Parathyroid adenoma (tissue), 2 donors: ENCODE data around the gene ZNF792.
"Not testable (repeated sequence)": the region's sequence is repeated elsewhere in the genome, so short reads cannot be mapped to it uniquely, and the experiment has no call there.

ENCODE experiments used
- H2AFZ ChIP-seq: fragments of 300-600 bp; sonication (generic); one replicate; pipeline ENCODE4 v1.7.0; 2017; ENCODE audit warnings: antibody characterized with exemption, mild to moderate bottlenecking
- H3K27ac ChIP-seq: fragments of 300-600 bp; sonication (generic); one replicate; pipeline ENCODE4 v1.7.0; 2017
- H3K27me3 ChIP-seq: fragments of 300-600 bp; sonication (generic); one replicate; pipeline ENCODE4 v1.7.0; 2017; ENCODE audit warnings: low read length; ENCODE audit not compliant: control insufficient read depth, insufficient read depth
- H3K36me3 ChIP-seq: fragments of 300-600 bp; sonication (generic); one replicate; pipeline ENCODE4 v1.7.0; 2017; ENCODE audit warnings: low read length; ENCODE audit not compliant: control insufficient read depth, insufficient read depth
- H3K4me1 ChIP-seq: fragments of 300-600 bp; sonication (generic); one replicate; pipeline ENCODE4 v1.7.0; 2017; ENCODE audit warnings: control low read depth
- H3K4me2 ChIP-seq: fragments of 300-600 bp; sonication (generic); one replicate; pipeline ENCODE4 v1.7.0; 2017; ENCODE audit warnings: low read length
- H3K4me3 ChIP-seq: fragments of 300-600 bp; sonication (generic); one replicate; pipeline ENCODE4 v1.7.0; 2017; ENCODE audit warnings: low read depth, low read length
- H3K79me2 ChIP-seq: fragments of 300-600 bp; sonication (generic); one replicate; pipeline ENCODE4 v1.7.0; 2017; ENCODE audit warnings: control low read depth
- H3K9ac ChIP-seq: fragments of 300-600 bp; sonication (generic); one replicate; pipeline ENCODE4 v1.7.0; 2017; ENCODE audit warnings: mild to moderate bottlenecking
- H3K9me3 ChIP-seq: fragments of 300-600 bp; sonication (generic); one replicate; pipeline ENCODE4 v1.7.0; 2017; ENCODE audit warnings: low read length; ENCODE audit not compliant: control insufficient read depth
- TF ChIP-seq, protein P1 (sequence below): fragments of 300-600 bp; sonication (generic); IDR thresholded peaks from one replicate; pipeline ENCODE4 v1.7.0; 2017; ENCODE audit warnings: antibody characterized with exemption, mild to moderate bottlenecking
- donor health status: primary hyperparathyroidism.

The ZNF792 gene

DNA sequence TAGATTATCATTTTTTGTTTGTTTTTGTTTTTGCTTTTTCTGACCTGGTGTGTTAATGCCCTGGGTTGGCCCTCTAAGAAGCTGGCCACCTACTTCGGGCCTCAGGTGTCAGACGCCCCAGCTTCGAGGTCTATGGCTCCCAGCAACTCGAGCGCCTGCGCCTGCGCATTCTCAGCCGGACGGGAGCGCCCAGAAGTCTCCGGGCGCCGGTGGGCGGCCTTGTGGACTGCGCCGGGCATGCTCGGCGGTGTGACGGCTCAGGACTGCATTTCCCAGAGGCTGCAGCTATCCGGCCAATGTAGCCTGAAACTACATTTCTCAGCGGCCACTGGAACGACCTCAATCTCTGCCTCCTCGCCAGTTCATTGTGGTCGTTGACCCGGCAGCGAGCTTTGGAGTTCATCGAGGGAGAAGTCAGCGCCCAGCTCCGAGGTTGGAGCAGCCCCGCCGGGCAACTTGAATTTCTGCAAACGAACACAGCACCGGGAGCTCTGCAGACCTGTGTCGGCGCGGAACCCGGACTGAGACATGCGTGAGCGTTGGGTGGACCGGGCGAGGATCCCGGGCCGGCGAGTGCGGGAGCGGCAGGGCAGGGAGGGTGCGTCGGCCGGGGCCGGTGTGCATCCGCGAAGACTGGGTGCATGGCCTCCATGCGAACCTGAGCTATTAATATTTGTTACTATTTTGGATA is 37.2 kb downstream of the ZNF792 start, which contains the start of gene ZNF30:
ZNF30 (plus strand) TSS at position 219 of the 691 bp plus-strand sequence. CDS start 3,045 bp downstream, outside the sequence.
- no peaks in the 10 kb centered on the region for H3K36me3 ChIP-seq
- H3K4me3 ChIP-seq: peak within 1 kb of the TSS; percentile 81
- no peaks in the 10 kb centered on the region for H3K27me3 ChIP-seq
- H3K9me3 ChIP-seq: no peaks in the 10 kb centered on the region
- H3K79me2 ChIP-seq: no peaks in the 10 kb centered on the region
- no peak within 1 kb of the TSS for H3K9ac ChIP-seq
- no peaks in the 10 kb centered on the region for H3K4me1 ChIP-seq
- H3K4me2 ChIP-seq: peak within 1 kb of the TSS; percentile 78
- TF ChIP-seq, protein P1, sequence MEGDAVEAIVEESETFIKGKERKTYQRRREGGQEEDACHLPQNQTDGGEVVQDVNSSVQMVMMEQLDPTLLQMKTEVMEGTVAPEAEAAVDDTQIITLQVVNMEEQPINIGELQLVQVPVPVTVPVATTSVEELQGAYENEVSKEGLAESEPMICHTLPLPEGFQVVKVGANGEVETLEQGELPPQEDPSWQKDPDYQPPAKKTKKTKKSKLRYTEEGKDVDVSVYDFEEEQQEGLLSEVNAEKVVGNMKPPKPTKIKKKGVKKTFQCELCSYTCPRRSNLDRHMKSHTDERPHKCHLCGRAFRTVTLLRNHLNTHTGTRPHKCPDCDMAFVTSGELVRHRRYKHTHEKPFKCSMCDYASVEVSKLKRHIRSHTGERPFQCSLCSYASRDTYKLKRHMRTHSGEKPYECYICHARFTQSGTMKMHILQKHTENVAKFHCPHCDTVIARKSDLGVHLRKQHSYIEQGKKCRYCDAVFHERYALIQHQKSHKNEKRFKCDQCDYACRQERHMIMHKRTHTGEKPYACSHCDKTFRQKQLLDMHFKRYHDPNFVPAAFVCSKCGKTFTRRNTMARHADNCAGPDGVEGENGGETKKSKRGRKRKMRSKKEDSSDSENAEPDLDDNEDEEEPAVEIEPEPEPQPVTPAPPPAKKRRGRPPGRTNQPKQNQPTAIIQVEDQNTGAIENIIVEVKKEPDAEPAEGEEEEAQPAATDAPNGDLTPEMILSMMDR: no peak
- H2AFZ ChIP-seq: peak within 1 kb of the TSS; percentile 80
- peak within 1 kb of the TSS; percentile 70 for H3K27ac ChIP-seq

DNA sequence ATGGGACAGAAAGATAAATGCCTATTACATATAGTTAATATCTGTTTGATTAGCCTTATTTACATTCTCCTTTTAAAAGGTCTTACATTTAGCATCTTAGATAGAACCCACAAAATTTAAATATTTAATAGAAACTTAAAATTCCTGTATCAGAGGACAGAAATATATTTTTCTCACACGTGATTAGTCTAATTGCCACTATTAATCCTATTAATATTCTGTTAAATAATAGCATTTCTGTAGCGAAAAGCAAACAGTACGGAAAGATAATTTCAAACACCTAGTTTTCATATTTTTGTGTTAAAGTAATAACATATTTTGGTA is 37.7 kb downstream of the ZNF792 start:
- H3K4me3 ChIP-seq: peak overlapping the region; percentile 81
- no peaks in the 10 kb centered on the region for H3K79me2 ChIP-seq
- H3K4me2 ChIP-seq: peak overlapping the region; percentile 78
- H3K27ac ChIP-seq: no peak overlapping the region
- TF ChIP-seq, protein P1: no peak
- no peak overlapping the region for H3K9ac ChIP-seq
- H3K4me1 ChIP-seq: no peaks in the 10 kb centered on the region
- no peaks in the 10 kb centered on the region for H3K27me3 ChIP-seq
- no peaks in the 10 kb centered on the region for H3K36me3 ChIP-seq
- peak overlapping the region; percentile 80 for H2AFZ ChIP-seq
- H3K9me3 ChIP-seq: no peaks in the 10 kb centered on the region

DNA sequence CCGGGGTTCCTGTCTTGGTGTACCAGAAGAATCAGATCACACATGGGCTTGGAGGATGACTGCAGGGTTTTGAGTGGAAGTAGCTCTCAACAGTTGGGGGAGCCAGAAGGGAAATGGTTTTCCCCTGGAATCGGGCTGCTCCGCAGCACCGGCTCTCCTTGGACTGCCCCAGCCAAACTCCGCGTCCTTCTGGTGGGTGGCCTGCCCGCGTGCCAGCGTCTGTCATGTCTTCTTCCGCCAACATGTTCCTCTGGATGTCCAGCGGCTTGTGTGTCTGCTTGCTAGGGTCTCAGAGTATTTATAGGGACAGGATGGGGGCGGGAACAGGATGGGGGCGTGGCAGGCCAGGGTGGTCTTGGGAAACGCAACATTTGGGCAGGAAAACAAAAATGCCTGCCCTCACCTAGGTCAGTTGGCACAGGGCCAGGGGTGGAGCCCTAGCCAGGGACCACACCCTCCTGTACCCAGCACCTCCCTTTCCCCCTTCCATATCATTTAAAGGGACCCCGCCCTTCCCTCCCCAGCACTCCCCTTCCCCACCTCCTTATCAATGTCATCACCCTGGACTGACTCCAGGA is 38.7 kb downstream of the ZNF792 start:
- Histone ChIP-seq H3K4me1 (no peaks in the 10 kb centered on the region), H3K9ac (no peak overlapping the region), H3K9me3 (no peaks in the 10 kb centered on the region), H3K4me2 (no peak overlapping the region), H3K27ac (no peak overlapping the region), H3K4me3 (no peak overlapping the region), H3K27me3 (no peaks in the 10 kb centered on the region), H2AFZ (no peak overlapping the region), H3K36me3 (no peaks in the 10 kb centered on the region), H3K79me2 (no peaks in the 10 kb centered on the region)
- TF ChIP-seq, protein P1: no peak

DNA sequence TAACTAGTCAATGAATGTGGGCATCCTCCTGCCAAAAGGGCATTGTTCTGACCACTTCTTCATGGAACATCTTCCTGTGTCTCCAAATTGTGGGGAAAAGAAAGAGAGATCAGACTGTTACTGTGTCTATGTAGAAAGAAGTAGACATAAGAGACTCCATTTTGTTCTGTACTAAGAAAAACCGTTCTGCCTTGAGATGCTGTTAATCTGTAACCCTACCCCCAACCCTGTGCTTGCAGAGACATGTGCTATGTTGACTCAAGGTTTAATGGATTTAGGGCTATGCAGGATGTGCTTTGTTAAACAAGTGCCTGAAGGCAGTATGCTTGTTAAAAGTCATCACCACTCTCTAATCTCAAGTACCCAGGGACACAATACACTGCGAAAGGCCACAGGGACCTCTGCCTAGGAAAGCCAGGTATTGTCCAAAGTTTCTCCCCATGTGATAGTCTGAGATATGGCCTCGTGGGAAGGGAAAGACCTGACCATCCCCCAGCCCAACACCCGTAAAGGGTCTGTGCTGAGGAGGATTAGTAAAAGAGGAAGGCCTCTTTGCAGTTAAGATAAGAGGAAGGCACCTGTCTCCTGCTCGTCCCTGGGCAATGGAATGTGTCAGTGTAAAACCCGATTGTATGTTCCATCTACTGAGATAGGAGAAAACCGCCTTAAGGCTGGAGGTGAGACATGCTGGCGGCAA is 43.8 kb downstream of the ZNF792 start:
- not testable (repeated sequence) for H3K36me3 ChIP-seq, H3K9me3 ChIP-seq, H3K4me3 ChIP-seq, H3K4me2 ChIP-seq, H3K9ac ChIP-seq, H3K4me1 ChIP-seq, H3K27ac ChIP-seq, H2AFZ ChIP-seq, H3K27me3 ChIP-seq, H3K79me2 ChIP-seq

DNA sequence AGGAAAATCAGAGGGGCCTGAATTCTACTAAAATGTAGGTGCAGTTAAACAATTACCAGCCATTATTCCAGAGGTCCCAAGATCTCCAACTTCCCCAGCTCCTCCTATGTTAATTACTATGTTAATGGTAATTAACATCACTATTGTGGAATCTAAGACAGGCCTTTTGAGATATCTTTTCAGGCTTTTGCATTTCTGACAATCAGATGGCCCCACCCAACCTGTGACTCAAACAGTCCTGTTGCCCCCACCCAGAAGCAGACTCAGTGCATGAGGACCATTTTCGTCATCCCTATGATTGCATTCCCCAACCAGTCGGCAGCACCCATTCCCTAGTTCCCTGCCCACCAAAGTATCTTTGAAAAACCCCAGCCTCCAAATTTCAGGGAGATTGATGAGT is 45.8 kb downstream of the ZNF792 start:
- Histone ChIP-seq H3K9ac (no peak overlapping the region), H3K79me2 (no peaks in the 10 kb centered on the region), H3K4me1 (no peaks in the 10 kb centered on the region), H3K9me3 (no peaks in the 10 kb centered on the region), H3K27ac (no peak overlapping the region), H3K4me3 (no peak overlapping the region), H2AFZ (no peak overlapping the region), H3K4me2 (no peak overlapping the region), H3K27me3 (no peaks in the 10 kb centered on the region), H3K36me3 (no peaks in the 10 kb centered on the region)
- TF ChIP-seq, protein P1: no peak

DNA sequence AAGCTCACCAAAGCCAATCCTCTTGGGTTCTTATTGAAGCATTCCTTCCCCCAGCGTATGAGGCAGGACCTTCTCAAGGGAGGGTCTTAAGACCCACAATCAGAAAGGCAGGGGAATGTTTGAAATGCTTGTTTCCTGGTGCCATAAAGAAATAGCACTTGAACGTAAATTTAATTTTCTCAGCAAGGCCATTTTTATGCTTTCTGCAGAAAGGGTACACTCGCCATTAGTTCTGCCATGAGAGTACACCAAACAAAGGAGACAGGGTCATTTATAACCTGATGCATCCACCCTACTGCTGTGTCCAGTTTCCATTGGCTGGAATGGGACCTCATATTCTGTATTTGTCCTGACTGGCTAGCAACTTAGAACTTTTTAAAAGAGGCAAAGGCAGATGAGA is 46.9 kb downstream of the ZNF792 start:
- H3K4me1 ChIP-seq, H3K9ac ChIP-seq, H2AFZ ChIP-seq, H3K79me2 ChIP-seq, H3K4me2 ChIP-seq, H3K4me3 ChIP-seq, H3K9me3 ChIP-seq, H3K27me3 ChIP-seq, H3K36me3 ChIP-seq, H3K27ac ChIP-seq: not testable (repeated sequence)
